Colonic mucosa (tissue), 4 donors: Measurements from ENCODE around the gene TMCC1. TPM values are rescaled to one million over a fixed set of nuclear protein-coding genes. Genes with fewer than 3 reads are reported as not detected.

ENCODE experiments used
- DNase-seq: peaks from one replicate; pipeline ENCODE4 v3.0.0-alpha.2; 2020
- H3K27ac ChIP-seq: fragments of 200-600 bp; one replicate; pipeline ENCODE4 v1.8.0; 2021
- H3K27me3 ChIP-seq: fragments of 200-600 bp; one replicate; pipeline ENCODE4 v1.8.0; 2021
- H3K36me3 ChIP-seq: fragments of 200-600 bp; one replicate; pipeline ENCODE4 v1.8.0; 2021
- H3K4me1 ChIP-seq: fragments of 200-600 bp; one replicate; pipeline ENCODE4 v1.8.0; 2021; ENCODE audit warnings: mild to moderate bottlenecking
- H3K4me3 ChIP-seq: fragments of 200-600 bp; one replicate; pipeline ENCODE4 v1.8.0; 2021
- H3K9ac ChIP-seq, 2 donors: one replicate each; pipeline ENCODE4 v1.7.0; 2013; ENCODE audit warnings: control low read depth in 2 of 2, low read depth in 2 of 2, low read length in 2 of 2
- H3K9me3 ChIP-seq: fragments of 200-600 bp; one replicate; pipeline ENCODE4 v1.8.0; 2021
- CTCF ChIP-seq: fragments of 200-600 bp; IDR thresholded peaks from one replicate; pipeline ENCODE4 v1.8.0; 2022; ENCODE audit warnings: antibody characterized with exemption, mild to moderate bottlenecking
- intact Hi-C: fragments of 100-400 bp; cut with DNase I; formaldehyde crosslinking; loops from one replicate; pipeline ENCODE4 v1.14.1; 2022
- total RNA-seq, 2 donors: library from RNA; stranded (reverse); fragmentation: NEBNext Ultra II Directional in 1 of 2; extraction: Animal tissue kit (Norgen Biotek cat#: 25700) in 1 of 2; gene quantifications; one replicate each; pipeline ENCODE4 v1.2.1, GENCODE V29; 2021
- donor health status: healthy.
- donor health status: DM: no; HTN: no; CAD: no.
- donor health status: DM: no; HTN: no; CAD: no.

TMCC1 gene
- total RNA-seq, 2 donors from 2014 or later: 23.2 to 32.8 TPM

DNA sequence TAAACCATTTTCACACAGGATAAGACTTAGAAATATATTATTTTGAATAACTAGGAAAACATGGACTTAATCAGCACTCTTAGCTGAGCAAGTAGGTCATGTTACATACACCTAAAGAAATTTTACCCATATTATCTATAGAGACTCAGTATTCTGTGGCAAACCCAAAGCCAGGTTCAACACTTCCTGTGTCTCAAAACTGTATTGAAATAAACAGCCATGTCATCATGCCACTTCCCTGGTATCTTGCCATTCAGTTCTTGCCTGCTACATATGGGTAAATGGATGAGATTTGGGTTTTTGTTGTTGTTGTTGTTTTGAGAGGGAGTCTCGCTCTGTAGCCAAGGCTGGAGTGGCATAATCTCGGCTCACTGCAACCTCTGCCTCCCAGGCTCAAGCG, 145.5 kb downstream of the TMCC1 start:
- H3K36me3 ChIP-seq: no peaks in the 10 kb centered on the region
- H3K9ac ChIP-seq: no peak overlapping the region
- DNase-seq: no peak
- TF ChIP-seq CTCF: no peak
- no peak overlapping the region for H3K4me3 ChIP-seq
- H3K9me3 ChIP-seq: no peaks in the 10 kb centered on the region
- intact Hi-C loops: no loop called here
- no peak overlapping the region for H3K27ac ChIP-seq
- no peaks in the 10 kb centered on the region for H3K4me1 ChIP-seq
- H3K27me3 ChIP-seq: no peaks in the 10 kb centered on the region

- DNase-seq: no peak
- H3K4me3 ChIP-seq: no peak overlapping the region
- H3K9me3 ChIP-seq: no peaks in the 10 kb centered on the region
- H3K27ac ChIP-seq: no peak overlapping the region
- no peak for TF ChIP-seq CTCF
- no peaks in the 10 kb centered on the region for H3K36me3 ChIP-seq
- no peaks in the 10 kb centered on the region for H3K27me3 ChIP-seq
- intact Hi-C loops: no loop called here
- no peak overlapping the region for H3K9ac ChIP-seq
- no peaks in the 10 kb centered on the region for H3K4me1 ChIP-seq
Measured at GRCh38 chr3:129747136-129747535, 146.4 kb downstream of the TMCC1 start.

DNA sequence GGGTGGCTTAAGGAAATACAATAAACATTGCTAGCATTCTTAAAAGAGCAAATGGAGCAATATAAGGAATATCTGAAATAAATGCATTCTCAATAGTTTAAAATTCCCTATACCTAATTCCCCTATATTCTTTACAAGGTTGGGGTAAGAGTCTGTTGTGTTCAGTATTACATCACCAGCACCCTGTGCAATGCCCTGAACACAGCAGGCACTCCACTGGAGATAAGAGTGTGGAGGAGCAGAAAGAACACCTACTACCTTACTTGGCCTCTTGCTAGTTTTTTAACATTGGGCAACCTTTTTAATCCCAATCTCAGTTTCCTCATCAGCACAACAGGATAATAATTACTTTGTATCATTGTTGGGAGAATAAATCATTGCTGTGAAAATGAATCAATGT, 146.9 kb downstream of the TMCC1 start:
- Histone ChIP-seq H3K36me3 (no peaks in the 10 kb centered on the region), H3K9ac (no peak overlapping the region), H3K4me3 (no peak overlapping the region), H3K9me3 (no peaks in the 10 kb centered on the region), H3K4me1 (no peaks in the 10 kb centered on the region), H3K27me3 (no peaks in the 10 kb centered on the region), H3K27ac (no peak overlapping the region)
- intact Hi-C loops: no loop called here
- no peak for DNase-seq
- no peak for TF ChIP-seq CTCF

GRCh38 chr3:129745253-129745652, 148.3 kb downstream of the TMCC1 start:
- peak; percentile 21 for DNase-seq
- no peak overlapping the region for H3K9ac ChIP-seq
- no peak overlapping the region for H3K27ac ChIP-seq

GRCh38 chr3:129741794-129742193, 151.7 kb downstream of the TMCC1 start:
- Histone ChIP-seq H3K4me1 (no peaks in the 10 kb centered on the region), H3K9me3 (no peaks in the 10 kb centered on the region), H3K36me3 (no peaks in the 10 kb centered on the region), H3K4me3 (no peak overlapping the region), H3K9ac (no peak overlapping the region), H3K27ac (no peak overlapping the region), H3K27me3 (no peaks in the 10 kb centered on the region)
- intact Hi-C loops: no loop called here
- no peak for DNase-seq
- no peak for TF ChIP-seq CTCF

More at GRCh38 chr3:129745253-129745652, 148.3 kb downstream of the TMCC1 start:
- H3K9me3 ChIP-seq: no peaks in the 10 kb centered on the region
- TF ChIP-seq CTCF: no peak
- no peaks in the 10 kb centered on the region for H3K27me3 ChIP-seq
- intact Hi-C loops: no loop called here
- no peaks in the 10 kb centered on the region for H3K36me3 ChIP-seq
- no peaks in the 10 kb centered on the region for H3K4me1 ChIP-seq
- no peak overlapping the region for H3K4me3 ChIP-seq

DNA sequence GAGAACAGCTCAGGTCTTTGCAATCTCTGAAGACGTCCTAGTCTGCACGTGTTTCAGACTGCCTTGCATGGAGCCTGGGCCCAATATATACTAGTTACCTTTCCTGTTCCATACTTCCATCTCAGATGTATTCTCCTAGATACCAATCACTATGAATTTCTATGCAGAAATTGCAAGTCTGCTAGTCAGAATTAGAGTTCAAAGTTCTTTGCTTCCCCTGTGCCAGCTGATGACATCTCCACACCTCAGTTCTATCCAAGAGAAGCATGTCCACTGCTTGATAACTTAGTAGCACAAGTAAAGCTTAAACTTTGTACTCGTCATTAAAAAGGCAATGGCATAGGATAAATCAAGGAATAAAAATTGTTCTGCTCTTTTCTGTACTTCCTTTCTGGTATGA, 153.4 kb downstream of the TMCC1 start:
- Histone ChIP-seq H3K4me1 (no peaks in the 10 kb centered on the region), H3K9me3 (no peaks in the 10 kb centered on the region), H3K27ac (no peak overlapping the region), H3K9ac (no peak overlapping the region), H3K4me3 (no peak overlapping the region), H3K27me3 (no peaks in the 10 kb centered on the region), H3K36me3 (no peaks in the 10 kb centered on the region)
- no peak for TF ChIP-seq CTCF
- DNase-seq: no peak
- intact Hi-C loops: no loop called here
